DLD1 (cell line): ENCODE measurements around the gene NDC80.
"Not testable (repeated sequence)": the region's sequence is repeated elsewhere in the genome, so short reads cannot be mapped to it uniquely, and the experiment has no call there.

ENCODE experiments used
- in situ Hi-C: cut with HindIII; loops from 2 replicates; pipeline ENCODE4 v1.10.0; 2017; ENCODE audit warnings: low sequenced_read_pairs

The NDC80 gene

DNA sequence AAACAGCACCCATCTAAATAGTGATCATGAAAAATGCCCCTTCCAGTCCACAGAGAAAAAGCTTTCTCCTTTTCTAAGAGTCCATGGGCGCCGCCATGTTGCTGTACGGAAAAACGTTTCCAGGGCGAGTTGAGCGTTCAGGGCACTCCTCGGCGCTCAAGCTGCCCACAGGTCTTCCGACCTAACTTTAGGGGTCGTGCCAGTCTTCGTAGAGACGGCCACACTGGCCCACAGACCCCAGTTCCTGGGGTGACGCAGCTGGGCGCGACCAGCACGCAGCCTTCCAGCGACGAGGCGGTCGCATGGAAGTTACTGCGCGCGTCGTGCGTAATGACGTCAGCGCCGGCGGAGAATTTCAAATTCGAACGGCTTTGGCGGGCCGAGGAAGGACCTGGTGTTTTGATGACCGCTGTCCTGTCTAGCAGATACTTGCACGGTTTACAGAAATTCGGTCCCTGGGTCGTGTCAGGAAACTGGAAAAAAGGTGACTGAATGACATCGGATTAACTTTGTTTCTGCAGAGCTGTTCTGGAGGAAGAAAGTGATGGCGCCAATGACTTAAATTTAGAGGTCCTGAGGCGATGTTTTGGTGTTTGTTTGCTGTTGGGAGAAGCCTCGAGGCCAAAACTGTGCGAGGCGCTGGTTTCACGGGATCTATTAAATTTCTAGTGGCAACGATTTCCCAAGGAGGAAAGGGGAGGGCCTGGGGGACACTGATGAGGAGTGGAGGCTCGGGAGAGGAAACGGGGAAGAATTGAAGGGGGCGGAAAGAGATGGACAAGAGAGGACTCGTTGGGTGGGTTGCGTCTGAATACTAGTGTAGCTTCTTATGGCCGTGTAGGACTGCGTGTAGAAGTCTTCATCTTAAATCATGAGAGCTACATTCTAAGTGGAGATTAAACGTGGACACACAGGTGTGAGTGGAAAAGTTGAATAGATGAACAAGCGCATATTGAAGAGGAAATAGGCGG, at the start of gene NDC80, which contains the start of gene METTL4:
Gene NDC80, plus strand, starts transcription at position 358 of the 971 bp plus-strand sequence. CDS start 1,429 bp downstream, outside the sequence.
Gene METTL4, minus strand, starts transcription at position 306 of the 971 bp plus-strand sequence. CDS start 4,289 bp downstream, outside the sequence.
- in situ Hi-C loops, result no loop called here

GRCh38 chr18:2522112-2522511, 49.2 kb upstream of the NDC80 start:
- in situ Hi-C loops, result no loop called here

DNA sequence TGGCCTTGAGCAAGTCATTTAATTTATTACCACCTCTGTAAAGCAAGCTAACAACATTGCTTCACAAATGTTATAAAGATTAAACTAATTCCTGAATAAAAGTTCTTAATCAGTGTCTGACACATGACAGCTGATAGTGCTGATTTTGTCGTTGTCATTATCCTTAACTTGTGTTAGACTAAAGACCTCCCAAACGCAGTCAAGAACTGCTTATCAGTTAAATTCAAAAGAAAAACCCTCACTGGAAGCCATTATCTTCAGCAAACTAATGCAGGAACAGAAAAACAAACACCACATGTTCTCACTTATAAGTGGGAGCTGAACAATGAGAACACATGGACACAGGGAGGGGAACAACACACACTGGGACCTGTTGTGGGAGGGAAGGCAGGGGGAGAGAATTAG, 46.6 kb upstream of the NDC80 start:
- in situ Hi-C loops, result not testable (repeated sequence)

GRCh38 chr18:2526329-2526728, 45.0 kb upstream of the NDC80 start:
- in situ Hi-C loops, result no loop called here

DNA sequence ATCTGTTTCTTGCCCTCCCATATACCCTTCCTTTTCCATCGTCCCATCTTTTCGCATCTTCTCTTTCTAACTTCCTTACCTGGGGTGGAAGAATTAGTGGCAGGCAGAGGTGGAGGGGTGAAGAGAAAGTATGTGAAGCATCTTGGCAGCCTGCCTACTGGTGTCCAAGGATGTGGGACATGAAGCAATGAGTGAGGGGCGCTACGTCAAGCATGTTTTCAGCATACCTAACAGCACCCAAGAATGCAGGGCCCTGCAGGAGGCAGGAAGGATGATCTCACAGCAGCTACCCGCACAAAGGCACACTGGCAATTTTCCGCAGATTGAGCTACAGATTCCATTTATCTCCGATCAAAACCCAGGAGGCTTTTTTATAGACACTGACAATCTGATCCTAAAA, 42.2 kb upstream of the NDC80 start:
- in situ Hi-C loops, result no loop called here

GRCh38 chr18:2531751-2532150, 39.6 kb upstream of the NDC80 start:
- in situ Hi-C loops, result no loop called here

- in situ Hi-C loops, result no loop called here
Measured at GRCh38 chr18:2532797-2533196, 38.6 kb upstream of the NDC80 start.

DNA sequence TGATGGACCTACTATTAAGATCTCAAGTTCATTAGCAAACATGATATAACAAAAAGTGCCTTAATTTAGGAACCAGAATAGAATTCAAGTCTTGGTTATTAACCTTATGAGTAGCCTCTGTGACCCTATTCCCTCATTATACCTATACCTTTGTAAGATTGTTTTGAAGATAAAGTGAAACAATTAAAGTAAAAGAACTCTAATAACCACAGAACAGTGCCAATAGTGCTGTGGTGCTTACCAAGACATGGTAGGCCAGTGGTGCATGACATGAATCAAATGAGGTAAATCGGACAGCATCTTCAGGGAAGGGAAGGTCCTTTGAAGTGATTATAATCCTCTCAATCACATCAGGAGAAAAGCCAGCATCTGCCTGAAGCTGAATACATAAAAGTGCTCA, 36.5 kb upstream of the NDC80 start:
- in situ Hi-C loops, result no loop called here

GRCh38 chr18:2535419-2535910, 35.9 kb upstream of the NDC80 start:
- in situ Hi-C loops, result no loop called here

- in situ Hi-C loops, result no loop called here
Measured at GRCh38 chr18:2536063-2536462, 35.3 kb upstream of the NDC80 start.

DNA sequence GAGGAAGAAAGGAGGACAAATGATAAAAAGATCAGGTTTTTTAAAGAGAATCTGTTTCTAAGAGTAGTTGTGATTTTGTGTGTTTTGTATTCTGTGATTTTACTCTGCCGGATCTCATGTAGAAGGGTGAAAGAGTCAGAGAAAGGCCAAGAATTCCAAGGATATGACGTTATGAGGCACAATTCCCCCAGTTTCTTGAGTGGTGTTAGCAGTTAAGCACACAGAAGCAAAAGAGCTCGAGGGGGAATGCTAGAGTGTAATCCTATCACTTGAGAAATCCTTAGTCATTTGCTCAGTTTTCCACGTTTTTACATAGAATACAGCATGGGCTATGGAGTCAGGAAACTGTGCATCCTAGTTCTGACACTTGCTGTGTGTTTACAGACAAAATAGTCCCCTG, 34.9 kb upstream of the NDC80 start:
- in situ Hi-C loops, result no loop called here

DNA sequence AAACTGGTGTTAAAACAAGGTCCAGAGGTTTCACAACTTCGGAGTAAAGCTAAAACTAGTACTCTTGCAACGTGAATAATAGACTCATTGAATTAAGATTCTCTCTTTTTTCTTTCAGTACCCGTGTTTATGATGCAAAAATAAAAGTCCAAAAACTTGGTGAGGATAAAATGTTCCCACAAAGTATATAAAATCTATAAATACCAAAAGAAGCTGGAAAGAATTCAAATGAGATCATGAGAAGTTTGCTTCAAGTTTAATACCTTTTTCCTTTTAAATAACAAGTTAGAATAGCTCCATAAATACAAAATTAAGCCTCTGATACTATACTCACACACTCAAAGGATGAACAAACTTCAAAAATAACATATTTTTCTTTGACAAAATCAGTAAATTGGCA, 34.1 kb upstream of the NDC80 start:
- in situ Hi-C loops, result no loop called here

GRCh38 chr18:2538236-2538635, 33.1 kb upstream of the NDC80 start:
- in situ Hi-C loops, result no loop called here

GRCh38 chr18:2538844-2539243, 32.5 kb upstream of the NDC80 start:
- in situ Hi-C loops, result no loop called here

GRCh38 chr18:2540575-2540974, 30.8 kb upstream of the NDC80 start:
- in situ Hi-C loops, result no loop called here

DNA sequence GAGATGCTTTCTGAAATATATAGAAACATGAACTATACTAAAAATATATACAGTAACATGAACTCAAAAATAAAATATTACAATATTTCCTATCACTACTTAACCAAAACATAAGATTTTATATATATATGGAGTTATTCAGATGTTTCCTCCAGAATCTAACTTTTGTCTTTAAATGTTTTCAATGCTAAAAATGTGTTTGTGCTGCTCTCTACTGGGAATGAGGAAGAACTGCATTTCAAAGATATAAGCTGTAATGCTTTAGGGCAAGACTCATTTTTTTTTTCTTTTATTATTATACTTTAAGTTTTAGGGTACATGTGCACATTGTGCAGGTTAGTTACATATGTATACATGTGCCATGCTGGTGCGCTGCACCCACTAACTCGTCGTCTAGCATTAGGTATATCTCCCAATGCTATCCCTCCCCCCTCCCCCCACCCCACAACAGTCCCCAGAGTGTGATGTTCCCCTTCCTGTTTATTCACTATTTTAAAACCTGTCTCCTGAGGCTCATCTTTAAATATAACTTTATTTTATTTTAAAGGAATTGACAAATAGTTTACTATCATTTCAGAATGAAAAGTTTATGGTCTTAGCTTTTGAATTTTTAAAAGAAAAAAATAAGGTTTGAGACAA, 29.3 kb upstream of the NDC80 start:
- in situ Hi-C loops, result not testable (repeated sequence)

GRCh38 chr18:2545155-2545554, 26.2 kb upstream of the NDC80 start:
- in situ Hi-C loops, result no loop called here

DNA sequence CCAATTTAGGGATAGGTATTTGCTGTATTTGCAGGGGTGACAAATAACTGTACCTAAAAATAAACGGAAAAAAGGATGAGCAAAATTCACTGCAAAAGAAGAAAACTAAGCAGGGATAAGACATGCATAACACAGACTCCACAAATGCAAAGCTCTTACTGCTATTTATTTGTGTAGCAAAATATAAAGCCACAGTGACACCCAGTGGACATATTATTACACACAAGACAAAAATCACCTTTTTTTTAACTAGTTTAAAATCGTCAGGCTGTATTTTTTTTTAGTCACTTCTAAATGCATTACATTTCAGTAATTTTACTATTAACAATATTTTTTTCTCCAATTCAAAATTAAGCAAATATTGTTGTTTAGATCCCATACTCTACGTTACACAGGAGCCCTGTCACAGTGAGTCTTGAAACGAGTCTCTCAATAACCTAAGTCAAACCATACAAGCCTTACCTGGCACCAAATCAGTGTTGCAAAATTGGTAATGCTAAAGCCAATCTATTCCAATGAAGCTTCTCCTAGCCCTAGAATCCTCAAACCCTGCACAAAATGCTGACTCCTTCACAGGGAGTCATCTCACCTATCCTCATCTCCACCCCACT, 23.8 kb upstream of the NDC80 start:
- in situ Hi-C loops, result no loop called here

DNA sequence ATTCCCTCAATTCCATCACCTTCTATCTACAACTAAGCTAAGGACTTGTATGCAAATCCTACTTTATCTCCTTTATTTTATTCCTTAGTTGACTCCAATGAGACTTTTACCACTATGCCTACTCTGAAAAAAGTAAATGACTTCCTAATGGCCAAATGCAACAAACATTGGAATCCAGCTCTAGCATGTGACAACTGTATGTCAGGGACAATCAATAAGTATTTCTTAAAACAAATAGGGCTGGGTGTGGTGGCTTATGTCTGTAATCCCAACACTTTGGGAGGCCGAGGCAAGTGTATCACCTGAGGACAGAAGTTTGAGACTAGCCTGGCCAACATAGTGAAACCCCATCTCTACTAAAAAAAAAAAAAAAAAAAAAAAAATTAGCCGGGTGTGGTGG, 21.9 kb upstream of the NDC80 start:
- in situ Hi-C loops, result no loop called here

DNA sequence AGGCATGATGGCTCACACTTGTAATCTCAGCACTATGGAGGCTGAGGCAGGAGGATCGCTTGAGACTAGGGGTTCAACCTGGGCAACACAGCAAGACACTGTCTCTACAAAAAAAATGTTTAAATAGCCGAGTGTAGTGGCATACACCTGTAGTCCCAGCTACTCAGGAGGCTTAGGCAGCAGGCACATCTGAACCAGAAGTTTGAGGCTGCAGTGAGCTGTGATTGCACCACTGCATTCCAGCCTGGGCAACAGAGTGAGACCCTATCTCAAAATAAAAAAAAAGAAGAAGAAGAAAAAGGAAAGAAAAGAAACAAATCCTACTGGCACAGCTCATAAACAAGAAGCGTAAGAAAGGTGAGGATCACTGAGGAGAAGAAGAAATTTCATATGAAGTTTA, 19.9 kb upstream of the NDC80 start:
- in situ Hi-C loops, result no loop called here

GRCh38 chr18:2554696-2555095, 16.7 kb upstream of the NDC80 start:
- in situ Hi-C loops, result no loop called here
